GM23338 (cell line): Measurements from ENCODE around the gene COL4A5.

Experiments used
- EZH2 ChIP-seq: fragments of 200-600 bp; sonication (generic); IDR thresholded peaks from one replicate; pipeline ENCODE4 v1.8.0; 2017; ENCODE audit warnings: antibody characterized with exemption, mild to moderate bottlenecking, low read depth; ENCODE audit not compliant: unreplicated experiment
- POLR2AphosphoS5 ChIP-seq: IDR thresholded peaks from 2 replicates; pipeline ENCODE4 v1.6.1; 2016; ENCODE audit warnings: antibody characterized with exemption, low read depth
- TF ChIP-seq, protein P1 (sequence below), 2 experiments: fragments of 200-600 bp in 1 of 2; sonication (generic) in 1 of 2; conservative IDR thresholded peaks; 2 replicates each; pipeline versions ENCODE4 v1.5.1 to v1.6.1; 2016 to 2017; ENCODE audit warnings: antibody characterized with exemption in 2 of 2, low read depth in 2 of 2, mild to moderate bottlenecking in 2 of 2, moderate library complexity in 1 of 2
- TF ChIP-seq, protein P2 (sequence below): IDR thresholded peaks from one replicate; pipeline ENCODE4 v1.6.1; 2018; ENCODE audit warnings: antibody characterized with exemption; ENCODE audit not compliant: unreplicated experiment

GRCh38 chrX:108439961-108440696, 491 bp downstream of the COL4A5 start:
- TF ChIP-seq, protein P1, sequence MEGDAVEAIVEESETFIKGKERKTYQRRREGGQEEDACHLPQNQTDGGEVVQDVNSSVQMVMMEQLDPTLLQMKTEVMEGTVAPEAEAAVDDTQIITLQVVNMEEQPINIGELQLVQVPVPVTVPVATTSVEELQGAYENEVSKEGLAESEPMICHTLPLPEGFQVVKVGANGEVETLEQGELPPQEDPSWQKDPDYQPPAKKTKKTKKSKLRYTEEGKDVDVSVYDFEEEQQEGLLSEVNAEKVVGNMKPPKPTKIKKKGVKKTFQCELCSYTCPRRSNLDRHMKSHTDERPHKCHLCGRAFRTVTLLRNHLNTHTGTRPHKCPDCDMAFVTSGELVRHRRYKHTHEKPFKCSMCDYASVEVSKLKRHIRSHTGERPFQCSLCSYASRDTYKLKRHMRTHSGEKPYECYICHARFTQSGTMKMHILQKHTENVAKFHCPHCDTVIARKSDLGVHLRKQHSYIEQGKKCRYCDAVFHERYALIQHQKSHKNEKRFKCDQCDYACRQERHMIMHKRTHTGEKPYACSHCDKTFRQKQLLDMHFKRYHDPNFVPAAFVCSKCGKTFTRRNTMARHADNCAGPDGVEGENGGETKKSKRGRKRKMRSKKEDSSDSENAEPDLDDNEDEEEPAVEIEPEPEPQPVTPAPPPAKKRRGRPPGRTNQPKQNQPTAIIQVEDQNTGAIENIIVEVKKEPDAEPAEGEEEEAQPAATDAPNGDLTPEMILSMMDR (conservative IDR thresholded peaks at IDR 0.05; ENCODE audit: low read depth in 2 of 2) = no peak
- TF ChIP-seq EZH2 (no peak), POLR2AphosphoS5 (no peak)
- TF ChIP-seq, protein P2, sequence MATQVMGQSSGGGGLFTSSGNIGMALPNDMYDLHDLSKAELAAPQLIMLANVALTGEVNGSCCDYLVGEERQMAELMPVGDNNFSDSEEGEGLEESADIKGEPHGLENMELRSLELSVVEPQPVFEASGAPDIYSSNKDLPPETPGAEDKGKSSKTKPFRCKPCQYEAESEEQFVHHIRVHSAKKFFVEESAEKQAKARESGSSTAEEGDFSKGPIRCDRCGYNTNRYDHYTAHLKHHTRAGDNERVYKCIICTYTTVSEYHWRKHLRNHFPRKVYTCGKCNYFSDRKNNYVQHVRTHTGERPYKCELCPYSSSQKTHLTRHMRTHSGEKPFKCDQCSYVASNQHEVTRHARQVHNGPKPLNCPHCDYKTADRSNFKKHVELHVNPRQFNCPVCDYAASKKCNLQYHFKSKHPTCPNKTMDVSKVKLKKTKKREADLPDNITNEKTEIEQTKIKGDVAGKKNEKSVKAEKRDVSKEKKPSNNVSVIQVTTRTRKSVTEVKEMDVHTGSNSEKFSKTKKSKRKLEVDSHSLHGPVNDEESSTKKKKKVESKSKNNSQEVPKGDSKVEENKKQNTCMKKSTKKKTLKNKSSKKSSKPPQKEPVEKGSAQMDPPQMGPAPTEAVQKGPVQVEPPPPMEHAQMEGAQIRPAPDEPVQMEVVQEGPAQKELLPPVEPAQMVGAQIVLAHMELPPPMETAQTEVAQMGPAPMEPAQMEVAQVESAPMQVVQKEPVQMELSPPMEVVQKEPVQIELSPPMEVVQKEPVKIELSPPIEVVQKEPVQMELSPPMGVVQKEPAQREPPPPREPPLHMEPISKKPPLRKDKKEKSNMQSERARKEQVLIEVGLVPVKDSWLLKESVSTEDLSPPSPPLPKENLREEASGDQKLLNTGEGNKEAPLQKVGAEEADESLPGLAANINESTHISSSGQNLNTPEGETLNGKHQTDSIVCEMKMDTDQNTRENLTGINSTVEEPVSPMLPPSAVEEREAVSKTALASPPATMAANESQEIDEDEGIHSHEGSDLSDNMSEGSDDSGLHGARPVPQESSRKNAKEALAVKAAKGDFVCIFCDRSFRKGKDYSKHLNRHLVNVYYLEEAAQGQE = no peak
